D721Med (cell line): ENCODE data around the gene SRP68.
"Not testable (repeated sequence)": the region's sequence is repeated elsewhere in the genome, so short reads cannot be mapped to it uniquely, and the experiment has no call there.

Source experiments
- DNase-seq: peaks from one replicate; pipeline ENCODE4 v3.0.0; 2011; ENCODE audit warnings: low spot score; ENCODE audit not compliant: insufficient read length
- FAIRE-seq: peaks from 2 replicates; lab custom pipeline; 2011; peaks lifted over from hg19 to GRCh38; lab: Jason Lieb, UNC
- CTCF ChIP-seq: IDR thresholded peaks from 2 replicates; pipeline ENCODE4 v1.5.1; 2012; ENCODE audit warnings: mild to moderate bottlenecking, control low read depth; ENCODE audit not compliant: insufficient read depth; ENCODE audit errors: missing control alignments

SRP68 gene

GRCh38 chr17:76079956-76080767, 7.8 kb upstream of the SRP68 start:
- FAIRE-seq = no peak
- DNase-seq = no peak
- TF ChIP-seq CTCF = no peak

GRCh38 chr17:76079535-76079955, 7.2 kb upstream of the SRP68 start:
- TF ChIP-seq CTCF = no peak
- no peak for FAIRE-seq
- DNase-seq = no peak

GRCh38 chr17:76078860-76079534, 6.7 kb upstream of the SRP68 start, which contains the start of gene ZACN:
ZACN (plus strand) TSS chr17:76079182; CDS start chr17:76079265, 83 bp downstream.
- TF ChIP-seq CTCF = no peak
- DNase-seq (peak; percentile 36), FAIRE-seq (no peak)

GRCh38 chr17:76078370-76078769, 6.1 kb upstream of the SRP68 start:
- not testable (repeated sequence) for DNase-seq, FAIRE-seq

GRCh38 chr17:76077584-76078110, 5.3 kb upstream of the SRP68 start:
- TF ChIP-seq CTCF = no peak
- DNase-seq = no peak
- FAIRE-seq = no peak

- no peak for TF ChIP-seq CTCF
- no peak for FAIRE-seq
Measured at GRCh38 chr17:76076765-76077583, 4.7 kb upstream of the SRP68 start.

GRCh38 chr17:76076146-76076764, 3.9 kb upstream of the SRP68 start:
- DNase-seq = no peak
- TF ChIP-seq CTCF = no peak

More at GRCh38 chr17:76076765-76077583, 4.7 kb upstream of the SRP68 start:
- no peak for DNase-seq

More at GRCh38 chr17:76076146-76076764, 3.9 kb upstream of the SRP68 start:
- FAIRE-seq = no peak
